ENCODE data around the gene CGB2.
"Not testable (repeated sequence)": the region's sequence is repeated elsewhere in the genome, so short reads cannot be mapped to it uniquely, and the experiment has no call there.

DNA sequence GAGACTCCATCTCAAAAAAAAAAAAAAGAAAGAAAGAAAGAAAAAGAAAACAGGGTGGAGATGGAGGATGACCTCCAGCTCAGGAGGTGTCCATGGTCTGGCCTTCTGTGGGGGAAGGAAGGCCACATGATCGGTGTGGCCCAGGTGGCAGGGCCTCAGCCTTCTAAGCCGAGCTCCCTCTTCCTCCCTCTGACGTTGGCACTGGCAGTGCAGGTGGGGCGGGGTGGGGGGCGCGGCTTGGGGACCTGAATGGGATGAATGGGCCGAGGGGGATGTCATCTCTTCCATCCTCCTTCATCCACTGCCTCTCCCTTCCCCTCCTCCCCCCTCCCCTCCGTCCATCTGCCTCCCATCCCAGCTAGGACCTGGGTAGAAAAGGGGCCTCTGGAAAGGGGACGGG lies 8.0 kb downstream of the CGB2 start:
- TF ChIP-seq EP300 (conservative IDR thresholded peaks at IDR 0.05; ENCODE audit: poor library complexity, severe bottlenecking); SMC3 (conservative IDR thresholded peaks at IDR 0.05; ENCODE audit: poor library complexity); POLR2AphosphoS5 (IDR thresholded peaks at IDR 0.05); TAF1 (IDR thresholded peaks at IDR 0.05; ENCODE audit: low read depth): not testable (repeated sequence)
- TF ChIP-seq, protein P1, sequence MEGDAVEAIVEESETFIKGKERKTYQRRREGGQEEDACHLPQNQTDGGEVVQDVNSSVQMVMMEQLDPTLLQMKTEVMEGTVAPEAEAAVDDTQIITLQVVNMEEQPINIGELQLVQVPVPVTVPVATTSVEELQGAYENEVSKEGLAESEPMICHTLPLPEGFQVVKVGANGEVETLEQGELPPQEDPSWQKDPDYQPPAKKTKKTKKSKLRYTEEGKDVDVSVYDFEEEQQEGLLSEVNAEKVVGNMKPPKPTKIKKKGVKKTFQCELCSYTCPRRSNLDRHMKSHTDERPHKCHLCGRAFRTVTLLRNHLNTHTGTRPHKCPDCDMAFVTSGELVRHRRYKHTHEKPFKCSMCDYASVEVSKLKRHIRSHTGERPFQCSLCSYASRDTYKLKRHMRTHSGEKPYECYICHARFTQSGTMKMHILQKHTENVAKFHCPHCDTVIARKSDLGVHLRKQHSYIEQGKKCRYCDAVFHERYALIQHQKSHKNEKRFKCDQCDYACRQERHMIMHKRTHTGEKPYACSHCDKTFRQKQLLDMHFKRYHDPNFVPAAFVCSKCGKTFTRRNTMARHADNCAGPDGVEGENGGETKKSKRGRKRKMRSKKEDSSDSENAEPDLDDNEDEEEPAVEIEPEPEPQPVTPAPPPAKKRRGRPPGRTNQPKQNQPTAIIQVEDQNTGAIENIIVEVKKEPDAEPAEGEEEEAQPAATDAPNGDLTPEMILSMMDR (IDR thresholded peaks at IDR 0.05; ENCODE audit: poor library complexity, severe bottlenecking), result not testable (repeated sequence)
- TF ChIP-seq, protein P2, sequence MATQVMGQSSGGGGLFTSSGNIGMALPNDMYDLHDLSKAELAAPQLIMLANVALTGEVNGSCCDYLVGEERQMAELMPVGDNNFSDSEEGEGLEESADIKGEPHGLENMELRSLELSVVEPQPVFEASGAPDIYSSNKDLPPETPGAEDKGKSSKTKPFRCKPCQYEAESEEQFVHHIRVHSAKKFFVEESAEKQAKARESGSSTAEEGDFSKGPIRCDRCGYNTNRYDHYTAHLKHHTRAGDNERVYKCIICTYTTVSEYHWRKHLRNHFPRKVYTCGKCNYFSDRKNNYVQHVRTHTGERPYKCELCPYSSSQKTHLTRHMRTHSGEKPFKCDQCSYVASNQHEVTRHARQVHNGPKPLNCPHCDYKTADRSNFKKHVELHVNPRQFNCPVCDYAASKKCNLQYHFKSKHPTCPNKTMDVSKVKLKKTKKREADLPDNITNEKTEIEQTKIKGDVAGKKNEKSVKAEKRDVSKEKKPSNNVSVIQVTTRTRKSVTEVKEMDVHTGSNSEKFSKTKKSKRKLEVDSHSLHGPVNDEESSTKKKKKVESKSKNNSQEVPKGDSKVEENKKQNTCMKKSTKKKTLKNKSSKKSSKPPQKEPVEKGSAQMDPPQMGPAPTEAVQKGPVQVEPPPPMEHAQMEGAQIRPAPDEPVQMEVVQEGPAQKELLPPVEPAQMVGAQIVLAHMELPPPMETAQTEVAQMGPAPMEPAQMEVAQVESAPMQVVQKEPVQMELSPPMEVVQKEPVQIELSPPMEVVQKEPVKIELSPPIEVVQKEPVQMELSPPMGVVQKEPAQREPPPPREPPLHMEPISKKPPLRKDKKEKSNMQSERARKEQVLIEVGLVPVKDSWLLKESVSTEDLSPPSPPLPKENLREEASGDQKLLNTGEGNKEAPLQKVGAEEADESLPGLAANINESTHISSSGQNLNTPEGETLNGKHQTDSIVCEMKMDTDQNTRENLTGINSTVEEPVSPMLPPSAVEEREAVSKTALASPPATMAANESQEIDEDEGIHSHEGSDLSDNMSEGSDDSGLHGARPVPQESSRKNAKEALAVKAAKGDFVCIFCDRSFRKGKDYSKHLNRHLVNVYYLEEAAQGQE (IDR thresholded peaks at IDR 0.05; ENCODE audit: borderline replicate concordance), result not testable (repeated sequence)
